Upper lobe of right lung (tissue), 1 donor: Measurements from ENCODE around the gene MITF. TPM values are rescaled to one million over a fixed set of nuclear protein-coding genes. Genes with fewer than 3 reads are reported as not detected.

ENCODE experiments used
- ATAC-seq: fragments of 200-7000 bp; cut with Tn5 transposase; one replicate; pipeline ENCODE4 v1.9.1; 2020; ENCODE audit warnings: mild to moderate bottlenecking, moderate library complexity
- DNase-seq: peaks from one replicate; pipeline ENCODE4 v3.0.0-alpha.2; 2020
- H3K27ac ChIP-seq: fragments of 200-600 bp; one replicate; pipeline ENCODE4 v1.8.0; 2022
- H3K27me3 ChIP-seq: fragments of 200-600 bp; one replicate; pipeline ENCODE4 v1.8.0; 2022; ENCODE audit warnings: mild to moderate bottlenecking
- H3K36me3 ChIP-seq: fragments of 200-600 bp; one replicate; pipeline ENCODE4 v1.8.0; 2022
- H3K4me1 ChIP-seq: fragments of 200-600 bp; one replicate; pipeline ENCODE4 v1.8.0; 2022
- H3K4me3 ChIP-seq: fragments of 200-600 bp; one replicate; pipeline ENCODE4 v1.8.0; 2022; ENCODE audit warnings: mild to moderate bottlenecking
- H3K9me3 ChIP-seq: fragments of 200-600 bp; one replicate; pipeline ENCODE4 v1.8.0; 2022
- CTCF ChIP-seq: fragments of 200-600 bp; IDR thresholded peaks from one replicate; pipeline ENCODE4 v1.8.0; 2022; ENCODE audit warnings: antibody characterized with exemption
- intact Hi-C: fragments of 100-400 bp; cut with DNase I; formaldehyde crosslinking; loops from one replicate; pipeline ENCODE4 v1.11.0; 2022
- total RNA-seq: library from RNA; stranded (reverse); fragmentation: NEBNext Ultra II Directional; extraction: Animal tissue kit (Norgen Biotek cat#: 25700); gene quantifications from one replicate; pipeline ENCODE4 v1.2.1, GENCODE V29; 2021
- donor health status: DM: no; HTN: yes; CAD: no; lungs with severe emphysema.

The MITF gene
- total RNA-seq, 1 donor from 2014 or later = 29.5 TPM

GRCh38 chr3:70003119-70003518 lies 263.9 kb downstream of the MITF start:
- intact Hi-C loops = no loop called here
- ATAC-seq = no peak
- TF ChIP-seq CTCF = no peak

DNA sequence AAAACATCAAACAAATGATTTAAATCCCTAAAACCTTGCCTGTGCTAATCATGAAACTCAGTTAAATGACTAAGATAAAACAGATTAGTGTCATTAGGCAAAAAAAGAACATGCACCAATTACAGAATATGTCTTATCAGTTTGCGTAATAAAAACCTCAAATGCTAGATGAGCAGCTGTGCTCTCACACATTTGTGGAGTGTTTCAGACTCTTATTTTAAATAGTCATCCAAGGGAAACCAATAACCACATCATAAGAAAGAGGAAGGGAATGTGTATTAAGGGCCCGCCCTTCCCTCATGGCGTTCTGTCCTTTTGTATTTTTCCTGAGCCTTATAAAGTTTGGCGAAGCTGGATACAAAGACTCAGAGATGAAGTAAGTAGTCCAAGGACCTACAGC lies 266.8 kb downstream of the MITF start:
- no peak for TF ChIP-seq CTCF
- Histone ChIP-seq H3K27me3 (no peaks in the 10 kb centered on the region), H3K4me3 (no peak overlapping the region), H3K36me3 (no peaks in the 10 kb centered on the region), H3K4me1 (no peaks in the 10 kb centered on the region), H3K9me3 (no peaks in the 10 kb centered on the region), H3K27ac (no peak overlapping the region)
- peak; percentile 41 for ATAC-seq
- DNase-seq = no peak
- intact Hi-C loops = no loop called here

More at GRCh38 chr3:70003119-70003518, 263.9 kb downstream of the MITF start:
- Histone ChIP-seq H3K27ac (no peak overlapping the region), H3K36me3 (no peaks in the 10 kb centered on the region), H3K9me3 (no peaks in the 10 kb centered on the region), H3K27me3 (no peaks in the 10 kb centered on the region), H3K4me1 (no peaks in the 10 kb centered on the region), H3K4me3 (no peak overlapping the region)
- DNase-seq = no peak

DNA sequence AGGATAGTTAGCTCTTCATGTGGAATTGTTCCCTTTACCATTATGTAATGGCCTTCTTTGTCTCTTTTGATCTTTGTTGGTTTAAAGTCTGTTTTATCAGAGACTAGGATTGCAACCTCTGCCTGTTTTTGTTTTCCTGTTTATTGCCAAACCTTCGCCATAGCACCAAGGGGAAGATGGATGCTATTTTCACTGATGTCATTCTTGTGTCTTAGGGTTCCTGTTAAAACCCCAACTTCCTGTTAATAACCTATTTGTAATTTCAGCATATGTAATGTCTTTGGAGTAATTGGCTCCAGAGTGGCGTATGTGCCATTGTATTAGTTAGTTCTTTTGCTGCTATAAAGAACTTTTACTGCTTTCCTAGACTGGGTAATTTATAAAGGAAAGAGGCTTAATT lies 271.1 kb downstream of the MITF start:
- no peak for DNase-seq
- Histone ChIP-seq H3K36me3 (no peaks in the 10 kb centered on the region), H3K4me3 (no peak overlapping the region), H3K4me1 (no peaks in the 10 kb centered on the region), H3K9me3 (no peaks in the 10 kb centered on the region), H3K27ac (no peak overlapping the region), H3K27me3 (no peaks in the 10 kb centered on the region)
- ATAC-seq = peak; percentile 44
- intact Hi-C loops = no loop called here
- TF ChIP-seq CTCF = no peak

DNA sequence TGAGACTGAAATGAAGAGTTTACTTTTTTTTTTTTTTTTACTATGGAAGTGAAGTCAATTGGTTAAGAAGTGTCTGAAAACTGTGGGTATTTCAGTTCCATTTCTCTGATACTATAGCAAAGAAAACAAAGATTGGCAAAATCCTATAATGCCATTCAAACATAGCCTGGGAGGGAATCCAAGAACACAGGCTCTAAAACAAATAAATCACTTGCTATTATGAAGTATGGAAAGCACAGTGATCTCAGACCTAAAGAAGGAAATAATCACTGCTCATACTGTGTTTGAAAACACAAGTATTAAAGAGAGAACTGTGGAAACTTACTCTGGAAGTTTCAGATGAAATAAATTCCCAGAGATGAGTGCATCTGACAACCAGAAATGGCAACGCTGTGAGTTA lies 272.3 kb downstream of the MITF start:
- H3K36me3 ChIP-seq = no peaks in the 10 kb centered on the region
- no peaks in the 10 kb centered on the region for H3K4me1 ChIP-seq
- DNase-seq (no peak), ATAC-seq (no peak)
- intact Hi-C loops = no loop called here
- TF ChIP-seq CTCF = no peak
- H3K27me3 ChIP-seq = no peaks in the 10 kb centered on the region
- H3K27ac ChIP-seq = no peak overlapping the region
- H3K4me3 ChIP-seq = no peak overlapping the region
- no peaks in the 10 kb centered on the region for H3K9me3 ChIP-seq
